ENCODE measurements around the gene NUDT5.

DNA sequence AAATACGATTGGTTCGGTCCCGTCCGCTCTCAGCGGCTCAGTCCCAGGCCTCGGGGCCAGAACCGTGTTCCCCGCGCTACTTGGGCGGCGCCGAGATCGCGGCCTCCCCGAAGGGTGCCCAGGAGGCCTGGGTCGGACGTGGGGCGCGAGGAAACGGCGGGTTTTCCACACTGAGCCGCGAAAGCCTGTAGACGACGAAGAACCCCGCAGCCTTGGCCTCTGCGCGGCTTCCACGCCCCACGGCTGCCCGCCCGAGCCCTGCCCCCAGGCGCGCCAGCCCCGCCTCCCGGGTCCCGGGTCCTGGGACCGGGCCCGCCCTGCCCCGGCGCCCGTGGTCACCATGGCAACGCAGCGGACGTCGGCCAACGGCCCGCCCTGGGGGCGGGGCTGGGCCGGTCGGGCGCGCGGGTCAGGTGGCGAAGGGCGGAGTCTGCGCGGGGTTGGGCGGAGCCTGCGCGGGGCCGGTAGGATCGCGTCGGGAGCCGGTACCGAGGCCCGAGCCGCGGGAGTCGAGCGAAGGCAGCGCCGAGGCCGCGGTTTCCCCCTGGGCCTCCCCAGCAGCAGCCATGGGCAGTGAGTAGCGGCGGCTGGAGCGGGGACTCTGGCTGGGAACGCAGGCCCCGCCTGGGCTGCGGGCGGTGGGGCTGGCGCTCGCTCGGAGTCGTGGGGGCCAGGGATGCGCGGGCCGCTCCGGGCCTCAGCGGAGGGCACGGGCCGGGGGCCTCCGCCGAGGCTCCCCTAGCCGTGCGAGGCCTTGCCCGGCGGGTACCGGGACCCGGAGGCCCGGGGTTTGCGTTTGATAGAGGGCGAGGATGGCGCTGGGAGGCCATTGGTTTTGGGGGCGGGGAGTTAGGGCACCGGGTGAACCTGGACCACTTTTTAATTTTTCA, 66.2 kb downstream of the NUDT5 start, which contains the start of gene SEC61A2:
- TF ChIP-seq, protein P1, sequence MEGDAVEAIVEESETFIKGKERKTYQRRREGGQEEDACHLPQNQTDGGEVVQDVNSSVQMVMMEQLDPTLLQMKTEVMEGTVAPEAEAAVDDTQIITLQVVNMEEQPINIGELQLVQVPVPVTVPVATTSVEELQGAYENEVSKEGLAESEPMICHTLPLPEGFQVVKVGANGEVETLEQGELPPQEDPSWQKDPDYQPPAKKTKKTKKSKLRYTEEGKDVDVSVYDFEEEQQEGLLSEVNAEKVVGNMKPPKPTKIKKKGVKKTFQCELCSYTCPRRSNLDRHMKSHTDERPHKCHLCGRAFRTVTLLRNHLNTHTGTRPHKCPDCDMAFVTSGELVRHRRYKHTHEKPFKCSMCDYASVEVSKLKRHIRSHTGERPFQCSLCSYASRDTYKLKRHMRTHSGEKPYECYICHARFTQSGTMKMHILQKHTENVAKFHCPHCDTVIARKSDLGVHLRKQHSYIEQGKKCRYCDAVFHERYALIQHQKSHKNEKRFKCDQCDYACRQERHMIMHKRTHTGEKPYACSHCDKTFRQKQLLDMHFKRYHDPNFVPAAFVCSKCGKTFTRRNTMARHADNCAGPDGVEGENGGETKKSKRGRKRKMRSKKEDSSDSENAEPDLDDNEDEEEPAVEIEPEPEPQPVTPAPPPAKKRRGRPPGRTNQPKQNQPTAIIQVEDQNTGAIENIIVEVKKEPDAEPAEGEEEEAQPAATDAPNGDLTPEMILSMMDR (IDR thresholded peaks at IDR 0.05): no peak
- TF ChIP-seq POLR2AphosphoS5 (IDR thresholded peaks at IDR 0.05; ENCODE audit: insufficient read depth in 1 of 2, low read depth in 1 of 2): peak in 1 of 2 donors; percentile 84

Measured in vagina (tissue), 2 donors.